HCT116 (cell line): ENCODE data around the gene BMAL1. TPM values are rescaled to one million over a fixed set of nuclear protein-coding genes. Genes with fewer than 3 reads are reported as not detected.

ENCODE experiments used
- ATAC-seq: fragments of 200-7000 bp; cut with Tn5 transposase; 2 replicates; pipeline ENCODE4 v1.9.1; 2020; ENCODE audit warnings: mild to moderate bottlenecking, moderate library complexity
- BruUV-seq: library from RNA; stranded (reverse); fragments of 400-500 nt; replicated peaks from 2 replicates; lab custom pipeline; 2021; lab: Mats Ljungman, UMichigan
- CTCF ChIA-PET: fragments of 300-600 bp; sonication (Branson Sonifier 250); formaldehyde crosslinking; loops from one replicate; lab custom pipeline; 2021; ENCODE audit warnings: antibody characterized with exemption; lab: Charles Lee
- POLR2A ChIA-PET: fragments of 300-600, 350-600 bp; sonication (Branson Sonifier 250); formaldehyde crosslinking; loops from one replicate; lab custom pipeline; 2021; ENCODE audit warnings: antibody characterized with exemption; lab: Charles Lee
- RAD21 ChIA-PET, 2 experiments: fragments of 300-600 bp; sonication (Branson Sonifier 250); formaldehyde crosslinking; loops; one replicate each; lab custom pipeline; 2023; ENCODE audit warnings: low total read pairs in 2 of 2; ENCODE audit not compliant: uncharacterized antibody in 2 of 2, unreplicated experiment in 2 of 2, low non-redundant PET in 1 of 2; lab: Charles Lee
- DNase-seq: peaks from one replicate; pipeline ENCODE4 v3.0.0-alpha.2; 2010; ENCODE audit warnings: low read depth, low spot score
- H2AFZ ChIP-seq: fragments of 200-600 bp; shearing (Covaris generic), sonication (generic); 2 replicates; pipeline ENCODE4 v1.6.1; 2017; ENCODE audit warnings: low read depth, mixed run types, mixed read lengths, antibody characterized with exemption, low read length; ENCODE audit not compliant: poor library complexity, severe bottlenecking
- H3K27ac ChIP-seq: 2 replicates; pipeline ENCODE4 v1.5.1; 2012; ENCODE audit warnings: low read depth, low read length
- H3K27me3 ChIP-seq: fragments of 200-600 bp; sonication (generic); 2 replicates; pipeline ENCODE4 v1.6.1; 2016; ENCODE audit warnings: mixed run types, low read length, mixed read lengths; ENCODE audit not compliant: insufficient read depth
- H3K36me3 ChIP-seq, 2 experiments: fragments of 200-500 bp in 1 of 2; fragments of 200-600 bp in 1 of 2; sonication (Bioruptor generic) in 1 of 2; sonication (generic) in 1 of 2; 2 replicates each; pipeline versions ENCODE4 v1.5.1 to v1.6.1; 2014 to 2016; ENCODE audit warnings: low read length in 2 of 2, inconsistent platforms in 1 of 2, mixed read lengths in 1 of 2, mixed run types in 1 of 2; ENCODE audit not compliant: insufficient read depth in 2 of 2, control insufficient read depth in 1 of 2
- H3K4me1 ChIP-seq, 2 experiments: fragments of 200-600 bp in 1 of 2; sonication (generic) in 1 of 2; 2 replicates each; pipeline versions ENCODE4 v1.5.1 to v1.6.1; 2012 to 2017; ENCODE audit warnings: low read length in 2 of 2, inconsistent platforms in 1 of 2, mild to moderate bottlenecking in 1 of 2, mixed read lengths in 1 of 2, mixed run types in 1 of 2, moderate library complexity in 1 of 2; ENCODE audit not compliant: insufficient read depth in 2 of 2, control insufficient read depth in 1 of 2
- H3K4me2 ChIP-seq: fragments of 200-600 bp; sonication (generic); 2 replicates; pipeline ENCODE4 v1.6.1; 2017; ENCODE audit warnings: mixed run types, low read length, mixed read lengths
- H3K4me3 ChIP-seq, 2 experiments: fragments of 200-600 bp in 1 of 2; sonication (generic) in 1 of 2; replicated peaks in 1 of 2; 2 replicates each; pipeline ENCODE4 v1.5.1; 2011 to 2016; ENCODE audit warnings: low read length in 2 of 2, control low read depth in 1 of 2, low read depth in 1 of 2, mild to moderate bottlenecking in 1 of 2, mixed read lengths in 1 of 2, mixed run types in 1 of 2
- H3K79me2 ChIP-seq: fragments of 200-600 bp; sonication (generic); 2 replicates; pipeline ENCODE4 v1.6.1; 2017; ENCODE audit warnings: mild to moderate bottlenecking, mixed run types, low read length, moderate library complexity, mixed read lengths; ENCODE audit not compliant: insufficient read depth
- H3K9ac ChIP-seq: fragments of 200-600 bp; sonication (generic); 2 replicates; pipeline ENCODE4 v1.6.1; 2016; ENCODE audit warnings: low read length, mixed read lengths
- H3K9me2 ChIP-seq: fragments of 200-600 bp; sonication (generic), shearing (Covaris generic); 2 replicates; pipeline ENCODE4 v1.6.1; 2017; ENCODE audit warnings: mixed run types, mild to moderate bottlenecking, moderate library complexity; ENCODE audit not compliant: insufficient read depth
- H3K9me3 ChIP-seq, 2 experiments: fragments of 200-500 bp in 1 of 2; fragments of 200-600 bp in 1 of 2; sonication (Bioruptor generic) in 1 of 2; sonication (generic) in 1 of 2; 2 replicates each; pipeline ENCODE4 v1.6.1; 2014 to 2017; ENCODE audit warnings: low read length in 2 of 2, mixed read lengths in 2 of 2, inconsistent platforms in 1 of 2, low read depth in 1 of 2, mild to moderate bottlenecking in 1 of 2, mixed run types in 1 of 2, moderate library complexity in 1 of 2; ENCODE audit not compliant: control insufficient read depth in 1 of 2, insufficient read depth in 1 of 2
- H4K20me1 ChIP-seq: fragments of 200-600 bp; sonication (generic), shearing (Covaris generic); 2 replicates; pipeline ENCODE4 v1.6.1; 2017; ENCODE audit warnings: mixed run types, mild to moderate bottlenecking, moderate library complexity; ENCODE audit not compliant: insufficient read depth
- CEBPB ChIP-seq: IDR thresholded peaks from 2 replicates; pipeline ENCODE4 v1.6.1; 2012; ENCODE audit warnings: low read depth
- EGR1 ChIP-seq: IDR thresholded peaks from 2 replicates; pipeline ENCODE4 v1.6.1; 2012; ENCODE audit warnings: low read depth
- ELF1 ChIP-seq: IDR thresholded peaks from 2 replicates; pipeline ENCODE4 v1.6.1; 2012; ENCODE audit warnings: low read depth, borderline replicate concordance
- EZH2 ChIP-seq: fragments of 200-600 bp; sonication (generic); IDR thresholded peaks from 2 replicates; pipeline ENCODE4 v1.6.1; 2017; ENCODE audit warnings: antibody characterized with exemption, mixed run types
- EZH2phosphoT487 ChIP-seq: fragments of 200-600 bp; IDR thresholded peaks from 2 replicates; pipeline ENCODE4 v1.6.1; 2018; ENCODE audit warnings: antibody characterized with exemption, borderline replicate concordance
- MAX ChIP-seq: IDR thresholded peaks from 2 replicates; pipeline ENCODE4 v1.6.1; 2012
- POLR2AphosphoS5 ChIP-seq: IDR thresholded peaks from 2 replicates; pipeline ENCODE4 v1.6.1; 2011; ENCODE audit warnings: mild to moderate bottlenecking, low read depth, low read length, moderate library complexity
- RAD21 ChIP-seq: IDR thresholded peaks from 2 replicates; pipeline ENCODE4 v1.6.1; 2012; ENCODE audit warnings: low read depth, mild to moderate bottlenecking
- SIN3A ChIP-seq: IDR thresholded peaks from 2 replicates; pipeline ENCODE4 v1.6.1; 2012; ENCODE audit warnings: low read depth
- ZNF274 ChIP-seq: fragments of 200-500 bp; sonication (Bioruptor generic); IDR thresholded peaks from 2 replicates; pipeline ENCODE4 v1.6.1; 2014; ENCODE audit warnings: mild to moderate bottlenecking, low read depth, low read length, inconsistent platforms
- intact Hi-C: fragments of 100-400 bp; cut with micrococcal nuclease; formaldehyde crosslinking; loops from 2 replicates; pipeline ENCODE4 v1.10.0; 2022
- total RNA-seq: library from RNA; stranded (reverse); gene quantifications from one replicate; pipeline ENCODE4 v1.2.1, GENCODE V29; 2021; ENCODE audit not compliant: unreplicated experiment
- TF ChIP-seq, protein P1 (sequence below): IDR thresholded peaks from 2 replicates; pipeline ENCODE4 v1.6.1; 2012
- TF ChIP-seq, protein P2 (sequence below): IDR thresholded peaks from 2 replicates; pipeline ENCODE4 v1.6.1; 2011; ENCODE audit warnings: mild to moderate bottlenecking, low read length, moderate library complexity; ENCODE audit not compliant: insufficient replicate concordance; ENCODE audit errors: extremely low read depth
- TF ChIP-seq, protein P3 (sequence below): IDR thresholded peaks from 2 replicates; pipeline ENCODE4 v1.6.1; 2012; ENCODE audit warnings: low read depth

BMAL1 gene
- total RNA-seq, 1 experiment from 2014 or later: 17.6 TPM

DNA sequence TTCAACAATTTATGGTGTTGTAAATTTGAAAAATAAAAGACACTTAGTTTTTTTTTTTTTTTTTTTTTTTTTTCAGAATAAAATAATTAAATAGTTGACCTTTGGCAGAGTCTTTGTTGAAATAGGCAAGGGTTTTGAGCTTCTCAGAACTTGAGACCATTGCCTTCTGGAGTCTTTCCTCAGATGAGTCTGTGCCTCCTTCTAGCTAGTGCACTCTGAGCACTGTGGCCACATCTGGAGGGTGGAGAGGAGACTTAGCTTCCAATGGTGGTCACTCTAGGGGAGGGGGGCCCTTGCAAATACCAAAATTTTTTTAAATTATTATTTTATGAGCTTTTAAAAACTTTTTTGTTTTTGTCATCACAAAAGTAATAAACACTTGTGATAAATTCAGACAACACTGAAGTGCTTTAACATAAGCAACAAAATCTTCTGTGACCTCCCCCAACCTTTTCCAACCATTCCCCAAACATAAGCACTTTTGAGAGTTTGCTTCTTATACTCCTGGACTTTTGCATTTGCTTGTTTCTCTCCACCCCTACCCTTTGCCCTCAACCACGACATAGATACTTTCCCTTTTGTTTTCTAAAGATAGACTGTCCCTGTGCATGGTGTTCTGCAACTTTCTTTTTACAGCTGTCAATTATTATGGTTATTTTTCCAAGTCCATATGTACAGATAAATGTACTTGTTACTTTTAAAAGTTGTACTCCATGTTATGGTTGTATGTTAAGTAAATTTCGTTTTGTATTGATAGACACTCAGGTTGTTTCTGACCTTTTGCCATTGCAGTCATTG, 41.1 kb downstream of the BMAL1 start:
- no peak overlapping the region for H3K4me2 ChIP-seq
- TF ChIP-seq, protein P1, sequence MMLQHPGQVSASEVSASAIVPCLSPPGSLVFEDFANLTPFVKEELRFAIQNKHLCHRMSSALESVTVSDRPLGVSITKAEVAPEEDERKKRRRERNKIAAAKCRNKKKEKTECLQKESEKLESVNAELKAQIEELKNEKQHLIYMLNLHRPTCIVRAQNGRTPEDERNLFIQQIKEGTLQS: no peak
- TF ChIP-seq POLR2AphosphoS5: no peak
- no peak for TF ChIP-seq ELF1
- no peak for TF ChIP-seq CEBPB
- TF ChIP-seq, protein P2, sequence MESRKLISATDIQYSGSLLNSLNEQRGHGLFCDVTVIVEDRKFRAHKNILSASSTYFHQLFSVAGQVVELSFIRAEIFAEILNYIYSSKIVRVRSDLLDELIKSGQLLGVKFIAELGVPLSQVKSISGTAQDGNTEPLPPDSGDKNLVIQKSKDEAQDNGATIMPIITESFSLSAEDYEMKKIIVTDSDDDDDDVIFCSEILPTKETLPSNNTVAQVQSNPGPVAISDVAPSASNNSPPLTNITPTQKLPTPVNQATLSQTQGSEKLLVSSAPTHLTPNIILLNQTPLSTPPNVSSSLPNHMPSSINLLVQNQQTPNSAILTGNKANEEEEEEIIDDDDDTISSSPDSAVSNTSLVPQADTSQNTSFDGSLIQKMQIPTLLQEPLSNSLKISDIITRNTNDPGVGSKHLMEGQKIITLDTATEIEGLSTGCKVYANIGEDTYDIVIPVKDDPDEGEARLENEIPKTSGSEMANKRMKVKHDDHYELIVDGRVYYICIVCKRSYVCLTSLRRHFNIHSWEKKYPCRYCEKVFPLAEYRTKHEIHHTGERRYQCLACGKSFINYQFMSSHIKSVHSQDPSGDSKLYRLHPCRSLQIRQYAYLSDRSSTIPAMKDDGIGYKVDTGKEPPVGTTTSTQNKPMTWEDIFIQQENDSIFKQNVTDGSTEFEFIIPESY: no peak
- TF ChIP-seq ZNF274: no peak
- no peak for TF ChIP-seq MAX
- no peak for TF ChIP-seq SIN3A
- TF ChIP-seq EZH2: no peak
- TF ChIP-seq RAD21: no peak
- no peak for TF ChIP-seq EZH2phosphoT487
- TF ChIP-seq EGR1: no peak
- TF ChIP-seq, protein P3, sequence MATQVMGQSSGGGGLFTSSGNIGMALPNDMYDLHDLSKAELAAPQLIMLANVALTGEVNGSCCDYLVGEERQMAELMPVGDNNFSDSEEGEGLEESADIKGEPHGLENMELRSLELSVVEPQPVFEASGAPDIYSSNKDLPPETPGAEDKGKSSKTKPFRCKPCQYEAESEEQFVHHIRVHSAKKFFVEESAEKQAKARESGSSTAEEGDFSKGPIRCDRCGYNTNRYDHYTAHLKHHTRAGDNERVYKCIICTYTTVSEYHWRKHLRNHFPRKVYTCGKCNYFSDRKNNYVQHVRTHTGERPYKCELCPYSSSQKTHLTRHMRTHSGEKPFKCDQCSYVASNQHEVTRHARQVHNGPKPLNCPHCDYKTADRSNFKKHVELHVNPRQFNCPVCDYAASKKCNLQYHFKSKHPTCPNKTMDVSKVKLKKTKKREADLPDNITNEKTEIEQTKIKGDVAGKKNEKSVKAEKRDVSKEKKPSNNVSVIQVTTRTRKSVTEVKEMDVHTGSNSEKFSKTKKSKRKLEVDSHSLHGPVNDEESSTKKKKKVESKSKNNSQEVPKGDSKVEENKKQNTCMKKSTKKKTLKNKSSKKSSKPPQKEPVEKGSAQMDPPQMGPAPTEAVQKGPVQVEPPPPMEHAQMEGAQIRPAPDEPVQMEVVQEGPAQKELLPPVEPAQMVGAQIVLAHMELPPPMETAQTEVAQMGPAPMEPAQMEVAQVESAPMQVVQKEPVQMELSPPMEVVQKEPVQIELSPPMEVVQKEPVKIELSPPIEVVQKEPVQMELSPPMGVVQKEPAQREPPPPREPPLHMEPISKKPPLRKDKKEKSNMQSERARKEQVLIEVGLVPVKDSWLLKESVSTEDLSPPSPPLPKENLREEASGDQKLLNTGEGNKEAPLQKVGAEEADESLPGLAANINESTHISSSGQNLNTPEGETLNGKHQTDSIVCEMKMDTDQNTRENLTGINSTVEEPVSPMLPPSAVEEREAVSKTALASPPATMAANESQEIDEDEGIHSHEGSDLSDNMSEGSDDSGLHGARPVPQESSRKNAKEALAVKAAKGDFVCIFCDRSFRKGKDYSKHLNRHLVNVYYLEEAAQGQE: no peak
- intact Hi-C loops: no loop called here
- CTCF ChIA-PET: no interaction called here
- H4K20me1 ChIP-seq: no peaks in the 10 kb centered on the region
- no peak for ATAC-seq
- H3K9me3 ChIP-seq: no peaks in the 10 kb centered on the region
- BruUV-seq: no TSS peak
- H2AFZ ChIP-seq: no peak overlapping the region
- H3K27ac ChIP-seq: no peak overlapping the region
- no peak overlapping the region for H3K4me3 ChIP-seq
- no peak overlapping the region for H3K9ac ChIP-seq
- no peaks in the 10 kb centered on the region for H3K9me2 ChIP-seq
- DNase-seq: no peak
- RAD21 ChIA-PET: no interaction called here
- H3K4me1 ChIP-seq: no peaks in the 10 kb centered on the region; a peak in 1 of 4 replicates
- H3K36me3 ChIP-seq: no peaks in the 10 kb centered on the region
- POLR2A ChIA-PET: interaction anchor here (1.2 to 1.3 kb wide), 2 partner anchors 16 to 32 kb away, joined by 3 to 4 read pairs; no protein-coding TSS in a partner anchor
- H3K79me2 ChIP-seq: no peaks in the 10 kb centered on the region
- H3K27me3 ChIP-seq: no peaks in the 10 kb centered on the region
